HepG2 (cell line): Measurements from ENCODE around the gene SPAG9. TPM values are rescaled to one million over a fixed set of nuclear protein-coding genes. Genes with fewer than 3 reads are reported as not detected.

Experiments
- ATAC-seq: fragments of 200-7000 bp; cut with Tn5 transposase; 3 replicates; pipeline ENCODE4 v1.9.1; 2020; ENCODE audit warnings: mild to moderate bottlenecking, moderate library complexity
- BruUV-seq: library from RNA; stranded (reverse); fragments of 400-500 nt; replicated peaks from 2 replicates; lab custom pipeline; 2021; lab: Mats Ljungman, UMichigan
- CTCF ChIA-PET: fragments of 300-600 bp; formaldehyde crosslinking; extraction: SDS; loops from one replicate; lab custom pipeline; 2021; ENCODE audit warnings: low total read pairs, inconsistent platforms, low intra/inter-chr PET ratio; lab: Yijun Ruan, JAX
- POLR2A ChIA-PET: fragments of 350-600 bp; sonication (Branson Sonifier 250); formaldehyde crosslinking; loops from one replicate; lab custom pipeline; 2020; ENCODE audit warnings: antibody characterized with exemption, inconsistent platforms; lab: Yijun Ruan, JAX
- DNase-seq: peaks from one replicate; pipeline ENCODE4 v3.0.0-alpha.2; 2015; ENCODE audit warnings: low spot score
- FAIRE-seq: peaks from 3 replicates; lab custom pipeline; 2011; peaks lifted over from hg19 to GRCh38; lab: Jason Lieb, UNC
- H2AFZ ChIP-seq: one replicate; pipeline ENCODE4 v1.6.1; 2011; ENCODE audit warnings: low read length, inconsistent platforms
- H3K27ac ChIP-seq: fragments of 300-600 bp; 3 replicates; pipeline ENCODE4 v1.8.0; 2011; ENCODE audit warnings: mixed run types, mild to moderate bottlenecking, mixed read lengths, low read length, inconsistent platforms; ENCODE audit not compliant: insufficient read depth; ENCODE audit errors: extremely low read length
- H3K27me3 ChIP-seq, 2 experiments: fragments of 200-600 bp in 1 of 2; 2 replicates in 1 of 2; 3 replicates in 1 of 2; pipeline versions ENCODE4 v1.6.0 to v1.8.0; 2011; ENCODE audit warnings: low read length in 2 of 2, mild to moderate bottlenecking in 2 of 2, moderate library complexity in 2 of 2, inconsistent platforms in 1 of 2; ENCODE audit not compliant: insufficient read depth in 2 of 2, control insufficient read depth in 1 of 2
- H3K36me3 ChIP-seq, 2 experiments: fragments of 200-600 bp in 1 of 2; replicated peaks in 1 of 2; 2 replicates in 1 of 2; 3 replicates in 1 of 2; pipeline versions ENCODE4 v1.5.1 to v1.8.0; 2011; ENCODE audit warnings: low read length in 2 of 2, inconsistent platforms in 1 of 2; ENCODE audit not compliant: insufficient read depth in 2 of 2, control insufficient read depth in 1 of 2
- H3K4me1 ChIP-seq: 2 replicates; pipeline ENCODE4 v1.5.1; 2012; ENCODE audit warnings: low read length, inconsistent platforms; ENCODE audit not compliant: insufficient read depth
- H3K4me2 ChIP-seq: 2 replicates; pipeline ENCODE4 v1.6.0; 2011; ENCODE audit warnings: low read depth, low read length, inconsistent platforms
- H3K4me3 ChIP-seq, 3 experiments: fragments of 200-600 bp in 1 of 3; sonication (generic), shearing (Covaris generic) in 1 of 3; replicated peaks in 1 of 3; 2 replicates each; pipeline ENCODE4 v1.5.1; 2011 to 2016; ENCODE audit warnings: low read length in 3 of 3, inconsistent platforms in 2 of 3, low read depth in 2 of 3, mild to moderate bottlenecking in 2 of 3, control low read depth in 1 of 3, mixed read lengths in 1 of 3; ENCODE audit not compliant: insufficient read depth in 1 of 3
- H3K79me2 ChIP-seq: one replicate; pipeline ENCODE4 v1.6.1; 2011; ENCODE audit warnings: low read length, inconsistent platforms; ENCODE audit not compliant: insufficient read depth
- H3K9ac ChIP-seq: 2 replicates; pipeline ENCODE4 v1.6.0; 2011; ENCODE audit warnings: mild to moderate bottlenecking, low read depth, low read length, inconsistent platforms; ENCODE audit not compliant: insufficient read depth
- H3K9me3 ChIP-seq: 2 replicates; pipeline ENCODE4 v1.5.1; 2012; ENCODE audit warnings: mild to moderate bottlenecking, low read length
- H4K20me1 ChIP-seq: 2 replicates; pipeline ENCODE4 v1.6.0; 2011; ENCODE audit warnings: inconsistent platforms, mild to moderate bottlenecking, low read length, moderate library complexity; ENCODE audit not compliant: insufficient read depth
- EED ChIP-seq: sonication (generic); formaldehyde crosslinking; IDR thresholded peaks from 2 replicates; pipeline ENCODE4 v1.5.0; 2020; ENCODE audit warnings: mild to moderate bottlenecking, missing genetic modification reagents
- EP300 ChIP-seq, 3 experiments: sonication (generic) in 1 of 3; formaldehyde crosslinking in 1 of 3; IDR thresholded peaks; 2 replicates each; pipeline versions ENCODE4 v1.5.1 to v1.6.1; 2011 to 2020; ENCODE audit warnings: low read depth in 2 of 3, low read length in 2 of 3, borderline replicate concordance in 1 of 3, improper control_type of control experiment in 1 of 3, mild to moderate bottlenecking in 1 of 3, missing genetic modification reagents in 1 of 3, moderate library complexity in 1 of 3
- KAT2B ChIP-seq: fragments of 150-350 bp; IDR thresholded peaks from 2 replicates; pipeline ENCODE4 v1.6.1; 2014; ENCODE audit warnings: low read depth, low read length, borderline replicate concordance
- MED8 ChIP-seq: sonication (generic); formaldehyde crosslinking; IDR thresholded peaks from 2 replicates; pipeline ENCODE4 v1.8.1; 2023; ENCODE audit warnings: mild to moderate bottlenecking, missing genetic modification reagents; ENCODE audit not compliant: insufficient replicate concordance
- NAIF1 ChIP-seq: sonication (generic); formaldehyde crosslinking; IDR thresholded peaks from 2 replicates; pipeline ENCODE4 v1.5.0; 2020; ENCODE audit warnings: mild to moderate bottlenecking, missing genetic modification reagents, borderline replicate concordance
- PTBP1 ChIP-seq: fragments of 200-400 bp; formaldehyde crosslinking; IDR thresholded peaks from 2 replicates; pipeline ENCODE4 v1.6.1; 2018; ENCODE audit warnings: low read length, low read depth; ENCODE audit not compliant: poor library complexity, severe bottlenecking
- RELA ChIP-seq: sonication (generic); formaldehyde crosslinking; IDR thresholded peaks from 2 replicates; pipeline ENCODE4 v1.4.0; 2020; ENCODE audit warnings: missing genetic modification reagents
- RXRB ChIP-seq: IDR thresholded peaks from 2 replicates; pipeline ENCODE4 v1.6.1; 2016; ENCODE audit warnings: borderline replicate concordance, missing genetic modification reagents, missing compliant biosample characterization
- SMYD3 ChIP-seq: sonication (generic); formaldehyde crosslinking; IDR thresholded peaks from 2 replicates; pipeline ENCODE4 v1.8.1; 2023; ENCODE audit warnings: mild to moderate bottlenecking, missing genetic modification reagents
- TCF7 ChIP-seq: sonication (generic); IDR thresholded peaks from 2 replicates; pipeline ENCODE4 v1.6.1; 2016; ENCODE audit warnings: antibody characterized with exemption, low read depth
- YEATS2 ChIP-seq: sonication (generic); formaldehyde crosslinking; IDR thresholded peaks from 2 replicates; pipeline ENCODE4 v1.4.0; 2020; ENCODE audit warnings: missing genetic modification reagents, borderline replicate concordance
- ZNF558 ChIP-seq: sonication (generic); formaldehyde crosslinking; IDR thresholded peaks from 2 replicates; pipeline ENCODE4 v1.9.0; 2022; ENCODE audit warnings: mild to moderate bottlenecking, missing genetic modification reagents, borderline replicate concordance
- ZNF598 ChIP-seq: sonication (generic); formaldehyde crosslinking; IDR thresholded peaks from 2 replicates; pipeline ENCODE4 v1.5.1; 2020; ENCODE audit warnings: mild to moderate bottlenecking, missing genetic modification reagents, borderline replicate concordance
- ZNF800 ChIP-seq: sonication (generic); formaldehyde crosslinking; IDR thresholded peaks from 2 replicates; pipeline ENCODE4 v1.4.0; 2020; ENCODE audit warnings: missing genetic modification reagents
- ZUFSP ChIP-seq: sonication (generic); formaldehyde crosslinking; IDR thresholded peaks from 2 replicates; pipeline ENCODE4 v1.9.0; 2021; ENCODE audit warnings: missing genetic modification reagents, mild to moderate bottlenecking, borderline replicate concordance
- WGBS: methylation state at CpG from one replicate; pipeline ENCODE4 v1.1.6; 2017; ENCODE audit warnings: low lambda C conversion rate; 5-methylcytosine and 5-hydroxymethylcytosine counted together
- in situ Hi-C: cut with HindIII; loops from 2 replicates; pipeline ENCODE4 v1.10.0; 2017; ENCODE audit warnings: low pct_unique_long_range_greater_than_20kb; ENCODE audit not compliant: extremely low pct_ligation_motif_present
- intact Hi-C: fragments of 100-400 bp; cut with micrococcal nuclease; formaldehyde crosslinking; loops from one replicate; pipeline ENCODE4 v1.10.0; 2022; ENCODE audit not compliant: unreplicated experiment
- polyA plus RNA-seq, 8 experiments: library from polyadenylated mRNA; depleted of rRNA in 3 of 8; stranded (reverse) in 7 of 8; unstranded in 1 of 8; fragments of >200 nt; fragmentation: Illumina TruSeq in 4 of 8; extraction: Trizol in 4 of 8; gene quantifications; 2 replicates each; pipeline versions ENCODE4 v1.2.1 to v1.2.3, GENCODE V29; 2011 to 2016; ENCODE audit warnings: low read depth in 4 of 8, missing spikeins in 1 of 8, mixed read lengths in 1 of 8; ENCODE audit not compliant: insufficient read depth in 1 of 8
- total RNA-seq, 5 experiments: library from RNA; depleted of rRNA; stranded (reverse); fragments of >200 nt; fragmentation: Illumina TruSeq; extraction: Trizol; gene quantifications; 2 replicates each; pipeline ENCODE4 v1.2.3, GENCODE V29; 2016; ENCODE audit warnings: low read depth in 1 of 5
- TF ChIP-seq, protein P1 (sequence below): sonication (generic); formaldehyde crosslinking; conservative IDR thresholded peaks from 2 replicates; pipeline ENCODE4 v1.8.1; 2023; ENCODE audit warnings: missing genetic modification reagents
- TF ChIP-seq, protein P2 (sequence below): sonication (generic); formaldehyde crosslinking; IDR thresholded peaks from 2 replicates; pipeline ENCODE4 v1.5.1; 2020; ENCODE audit warnings: missing genetic modification reagents, mild to moderate bottlenecking, borderline replicate concordance

SPAG9 gene
- total and polyA plus RNA-seq, 2 of the 13 experiments (the other 11 are each of a cell fraction or from before 2014, with no cell fraction given), result 43.2 to 78.6 TPM

GRCh38 chr17:51034800-51035199 lies 85.9 kb downstream of the SPAG9 start (continued):
- TF ChIP-seq ZUFSP (CRISPR knock-in tag), result no peak
- no peak for TF ChIP-seq RXRB (CRISPR knock-in tag)
- TF ChIP-seq EED (CRISPR knock-in tag), result no peak
- no peak for TF ChIP-seq ZNF558
- no peak for TF ChIP-seq PTBP1
- no peak for TF ChIP-seq YEATS2 (CRISPR knock-in tag)
- TF ChIP-seq TCF7, result no peak

- H3K79me2 ChIP-seq, result no peaks in the 10 kb centered on the region
- POLR2A ChIA-PET, result no interaction called here
- no peak overlapping the region for H3K4me3 ChIP-seq
- TF ChIP-seq ZNF800, result no peak
- no peak for TF ChIP-seq ZNF598
- TF ChIP-seq NAIF1 (CRISPR knock-in tag), result no peak
- TF ChIP-seq RELA (CRISPR knock-in tag), result no peak
- no peak for TF ChIP-seq MED8
- TF ChIP-seq, protein P1, sequence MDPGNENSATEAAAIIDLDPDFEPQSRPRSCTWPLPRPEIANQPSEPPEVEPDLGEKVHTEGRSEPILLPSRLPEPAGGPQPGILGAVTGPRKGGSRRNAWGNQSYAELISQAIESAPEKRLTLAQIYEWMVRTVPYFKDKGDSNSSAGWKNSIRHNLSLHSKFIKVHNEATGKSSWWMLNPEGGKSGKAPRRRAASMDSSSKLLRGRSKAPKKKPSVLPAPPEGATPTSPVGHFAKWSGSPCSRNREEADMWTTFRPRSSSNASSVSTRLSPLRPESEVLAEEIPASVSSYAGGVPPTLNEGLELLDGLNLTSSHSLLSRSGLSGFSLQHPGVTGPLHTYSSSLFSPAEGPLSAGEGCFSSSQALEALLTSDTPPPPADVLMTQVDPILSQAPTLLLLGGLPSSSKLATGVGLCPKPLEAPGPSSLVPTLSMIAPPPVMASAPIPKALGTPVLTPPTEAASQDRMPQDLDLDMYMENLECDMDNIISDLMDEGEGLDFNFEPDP (CRISPR knock-in tag), result no peak
- TF ChIP-seq SMYD3 (CRISPR knock-in tag), result no peak
- TF ChIP-seq, protein P2, sequence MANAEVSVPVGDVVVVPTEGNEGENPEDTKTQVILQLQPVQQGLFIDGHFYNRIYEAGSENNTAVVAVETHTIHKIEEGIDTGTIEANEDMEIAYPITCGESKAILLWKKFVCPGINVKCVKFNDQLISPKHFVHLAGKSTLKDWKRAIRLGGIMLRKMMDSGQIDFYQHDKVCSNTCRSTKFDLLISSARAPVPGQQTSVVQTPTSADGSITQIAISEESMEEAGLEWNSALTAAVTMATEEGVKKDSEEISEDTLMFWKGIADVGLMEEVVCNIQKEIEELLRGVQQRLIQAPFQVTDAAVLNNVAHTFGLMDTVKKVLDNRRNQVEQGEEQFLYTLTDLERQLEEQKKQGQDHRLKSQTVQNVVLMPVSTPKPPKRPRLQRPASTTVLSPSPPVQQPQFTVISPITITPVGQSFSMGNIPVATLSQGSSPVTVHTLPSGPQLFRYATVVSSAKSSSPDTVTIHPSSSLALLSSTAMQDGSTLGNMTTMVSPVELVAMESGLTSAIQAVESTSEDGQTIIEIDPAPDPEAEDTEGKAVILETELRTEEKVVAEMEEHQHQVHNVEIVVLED (CRISPR knock-in tag), result no peak
- no peak for TF ChIP-seq EP300 (IDR thresholded peaks at IDR 0.05; ENCODE audit: low read depth in 2 of 2, low read length in 2 of 2)
- no peak for TF ChIP-seq EP300 (CRISPR knock-in tag; IDR thresholded peaks at IDR 0.05; ENCODE audit: borderline replicate concordance)
- TF ChIP-seq KAT2B, result no peak
These were observed 87.8 kb downstream of the SPAG9 start for GRCh38 chr17:51032850-51033249.

More at GRCh38 chr17:51032850-51033249, 87.8 kb downstream of the SPAG9 start:
- peaks cover 5 to 27% of the 10 kb centered on the region in 2 experiments; a peak in 4 of 5 replicates for H3K36me3 ChIP-seq
- H3K9me3 ChIP-seq, result no peaks in the 10 kb centered on the region
- no peaks in the 10 kb centered on the region for H3K27me3 ChIP-seq
- ATAC-seq, result no peak
- no peak overlapping the region for H2AFZ ChIP-seq
- FAIRE-seq, result no peak
- CTCF ChIA-PET, result no interaction called here
- in situ Hi-C loops, result no loop called here
- no peak overlapping the region for H3K4me2 ChIP-seq
- BruUV-seq, result no TSS peak
- WGBS, result 97% methylated on average over 4 of the region's 4 CpGs
- H4K20me1 ChIP-seq, result no peaks in the 10 kb centered on the region
- no peak for DNase-seq
- H3K27ac ChIP-seq, result no peak overlapping the region
- intact Hi-C loops, result no loop called here
- H3K9ac ChIP-seq, result no peak overlapping the region
- H3K4me1 ChIP-seq, result no peaks in the 10 kb centered on the region
